Right lobe of liver (tissue), 6 donors: Measurements from ENCODE around the gene REM2. TPM values are rescaled to one million over a fixed set of nuclear protein-coding genes. Genes with fewer than 3 reads are reported as not detected.

Experiments used
- ATAC-seq, 4 donors: fragments of 200-7000 bp; cut with Tn5 transposase; one replicate each; pipeline ENCODE4 v1.9.1; 2020; ENCODE audit warnings: mild to moderate bottlenecking in 4 of 4, moderate library complexity in 4 of 4
- DNase-seq, 3 donors: peaks; one replicate each; pipeline ENCODE4 v3.0.0-alpha.2; 2020
- H3K27ac ChIP-seq, 3 donors: fragments of 200-600 bp; one replicate each; pipeline ENCODE4 v1.8.0; 2022
- H3K27me3 ChIP-seq, 2 donors: fragments of 200-600 bp; one replicate each; pipeline ENCODE4 v1.8.0; 2022
- H3K36me3 ChIP-seq, 4 donors: fragments of 200-600 bp; sonication (generic) in 1 of 4; one replicate each; pipeline versions ENCODE4 v1.5.1 to v1.8.0; 2017 to 2022; ENCODE audit warnings: control low read depth in 1 of 4
- H3K4me1 ChIP-seq, 4 donors: fragments of 200-600 bp; sonication (generic) in 1 of 4; one replicate each; pipeline versions ENCODE4 v1.5.1 to v1.8.0; 2017 to 2022; ENCODE audit warnings: control low read depth in 1 of 4
- H3K4me3 ChIP-seq, 3 donors: fragments of 200-600 bp; one replicate each; pipeline ENCODE4 v1.8.0; 2022
- H3K9me3 ChIP-seq, 4 donors: fragments of 200-600 bp; sonication (generic) in 1 of 4; one replicate each; pipeline versions ENCODE4 v1.5.1 to v1.8.0; 2017 to 2022; ENCODE audit warnings: control low read depth in 1 of 4
- POLR2A ChIP-seq: fragments of 450-650 bp; IDR thresholded peaks from one replicate; pipeline ENCODE4 v1.6.1; 2017; ENCODE audit warnings: antibody characterized with exemption, mild to moderate bottlenecking
- WGBS: methylation state at CpG from one replicate; pipeline ENCODE4 v1.1.6; 2018; ENCODE audit warnings: low coverage, low lambda C conversion rate; ENCODE audit not compliant: insufficient coverage; ENCODE audit errors: missing lambda C conversion rate; 5-methylcytosine and 5-hydroxymethylcytosine counted together
- intact Hi-C, 2 donors: fragments of 100-400 bp; cut with DNase I; formaldehyde crosslinking; loops; one replicate each; pipeline versions ENCODE4 v1.11.2 to v1.14.1; 2022
- total RNA-seq, 6 experiments: library from RNA; depleted of rRNA in 2 of 6; stranded (reverse); fragments of >200 nt in 2 of 6; fragmentation: NEBNext Ultra II Directional in 3 of 6; extraction: Animal tissue kit (Norgen Biotek cat#: 25700) in 3 of 6; gene quantifications; one replicate each; pipeline versions ENCODE4 v1.1.0 to v1.2.4, GENCODE V29; 2016 to 2023
- TF ChIP-seq, protein P1 (sequence below), 4 donors: fragments of 200-600 bp in 3 of 4; fragments of 450-650 bp in 1 of 4; IDR thresholded peaks; one replicate each; pipeline versions ENCODE4 v1.5.1 to v1.8.0; 2016 to 2022; ENCODE audit warnings: antibody characterized with exemption in 4 of 4, mild to moderate bottlenecking in 2 of 4
- donor health status: DM: no; HTN: yes; CAD: no.
- donor health status: DM: no; HTN: no; CAD: no.
- donor health status: DM: no; HTN: no; CAD: no.
- donor health status: DM: no; HTN: yes; CAD: no.
- donor health status: DM: no; HTN: yes; CAD: no.

The REM2 gene
- total RNA-seq, 6 experiments from 2014 or later: 0.10 to 0.12 TPM; not detected in 4

DNA sequence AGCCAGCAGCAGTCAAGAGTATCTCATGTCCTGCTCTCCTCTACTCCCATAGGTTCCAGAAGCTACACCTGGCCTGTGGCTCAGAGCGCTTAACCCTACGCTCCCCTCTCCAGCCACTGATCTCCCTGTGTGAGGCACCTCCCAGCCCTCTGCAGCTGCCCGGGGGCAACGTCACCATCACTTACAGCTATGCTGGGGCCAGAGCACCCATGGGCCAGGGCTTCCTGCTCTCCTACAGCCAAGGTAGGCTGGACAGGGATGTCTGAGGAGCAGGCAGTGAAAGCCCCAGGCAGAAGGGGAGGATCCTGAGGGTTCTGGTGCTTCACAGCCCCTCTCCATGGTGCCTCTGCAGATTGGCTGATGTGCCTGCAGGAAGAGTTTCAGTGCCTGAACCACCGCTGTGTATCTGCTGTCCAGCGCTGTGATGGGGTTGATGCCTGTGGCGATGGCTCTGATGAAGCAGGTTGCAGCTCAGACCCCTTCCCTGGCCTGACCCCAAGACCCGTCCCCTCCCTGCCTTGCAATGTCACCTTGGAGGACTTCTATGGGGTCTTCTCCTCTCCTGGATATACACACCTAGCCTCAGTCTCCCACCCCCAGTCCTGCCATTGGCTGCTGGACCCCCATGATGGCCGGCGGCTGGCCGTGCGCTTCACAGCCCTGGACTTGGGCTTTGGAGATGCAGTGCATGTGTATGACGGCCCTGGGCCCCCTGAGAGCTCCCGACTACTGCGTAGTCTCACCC is 7.8 kb upstream of the REM2 start:
- DNase-seq (no peak), ATAC-seq (no peak)
- Histone ChIP-seq H3K27me3 (no peaks in the 10 kb centered on the region), H3K27ac (no peak overlapping the region), H3K36me3 (peaks cover 16 to 51% (median 31%) of the 10 kb centered on the region in 4 donors), H3K9me3 (no peaks in the 10 kb centered on the region), H3K4me1 (peaks cover 0 to 15% (median 7%) of the 10 kb centered on the region in 4 donors), H3K4me3 (no peak overlapping the region)
- WGBS: 94% methylated on average over 8 of the region's 15 CpGs
- TF ChIP-seq, protein P1, sequence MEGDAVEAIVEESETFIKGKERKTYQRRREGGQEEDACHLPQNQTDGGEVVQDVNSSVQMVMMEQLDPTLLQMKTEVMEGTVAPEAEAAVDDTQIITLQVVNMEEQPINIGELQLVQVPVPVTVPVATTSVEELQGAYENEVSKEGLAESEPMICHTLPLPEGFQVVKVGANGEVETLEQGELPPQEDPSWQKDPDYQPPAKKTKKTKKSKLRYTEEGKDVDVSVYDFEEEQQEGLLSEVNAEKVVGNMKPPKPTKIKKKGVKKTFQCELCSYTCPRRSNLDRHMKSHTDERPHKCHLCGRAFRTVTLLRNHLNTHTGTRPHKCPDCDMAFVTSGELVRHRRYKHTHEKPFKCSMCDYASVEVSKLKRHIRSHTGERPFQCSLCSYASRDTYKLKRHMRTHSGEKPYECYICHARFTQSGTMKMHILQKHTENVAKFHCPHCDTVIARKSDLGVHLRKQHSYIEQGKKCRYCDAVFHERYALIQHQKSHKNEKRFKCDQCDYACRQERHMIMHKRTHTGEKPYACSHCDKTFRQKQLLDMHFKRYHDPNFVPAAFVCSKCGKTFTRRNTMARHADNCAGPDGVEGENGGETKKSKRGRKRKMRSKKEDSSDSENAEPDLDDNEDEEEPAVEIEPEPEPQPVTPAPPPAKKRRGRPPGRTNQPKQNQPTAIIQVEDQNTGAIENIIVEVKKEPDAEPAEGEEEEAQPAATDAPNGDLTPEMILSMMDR (IDR thresholded peaks at IDR 0.05): no peak
- no peak for TF ChIP-seq POLR2A
- intact Hi-C loops: no loop called here

DNA sequence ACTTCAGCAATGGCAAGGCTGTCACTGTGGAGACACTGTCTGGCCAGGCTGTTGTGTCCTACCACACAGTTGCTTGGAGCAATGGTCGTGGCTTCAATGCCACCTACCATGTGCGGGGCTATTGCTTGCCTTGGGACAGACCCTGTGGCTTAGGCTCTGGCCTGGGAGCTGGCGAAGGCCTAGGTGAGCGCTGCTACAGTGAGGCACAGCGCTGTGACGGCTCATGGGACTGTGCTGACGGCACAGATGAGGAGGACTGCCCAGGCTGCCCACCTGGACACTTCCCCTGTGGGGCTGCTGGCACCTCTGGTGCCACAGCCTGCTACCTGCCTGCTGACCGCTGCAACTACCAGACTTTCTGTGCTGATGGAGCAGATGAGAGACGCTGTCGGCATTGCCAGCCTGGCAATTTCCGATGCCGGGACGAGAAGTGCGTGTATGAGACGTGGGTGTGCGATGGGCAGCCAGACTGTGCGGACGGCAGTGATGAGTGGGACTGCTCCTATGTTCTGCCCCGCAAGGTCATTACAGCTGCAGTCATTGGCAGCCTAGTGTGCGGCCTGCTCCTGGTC is 7.2 kb upstream of the REM2 start:
- Histone ChIP-seq H3K4me1 (peaks cover 0 to 9% (median 4%) of the 10 kb centered on the region in 4 donors), H3K27me3 (no peaks in the 10 kb centered on the region), H3K9me3 (no peaks in the 10 kb centered on the region), H3K4me3 (no peak overlapping the region), H3K27ac (no peak overlapping the region), H3K36me3 (peaks cover 16 to 51% (median 31%) of the 10 kb centered on the region in 4 donors)
- intact Hi-C loops: no loop called here
- ATAC-seq: no peak
- 93% methylated on average over 5 of the region's 20 CpGs for WGBS
- no peak for DNase-seq
- no peak for TF ChIP-seq POLR2A
- TF ChIP-seq, protein P1 (IDR thresholded peaks at IDR 0.05): no peak

DNA sequence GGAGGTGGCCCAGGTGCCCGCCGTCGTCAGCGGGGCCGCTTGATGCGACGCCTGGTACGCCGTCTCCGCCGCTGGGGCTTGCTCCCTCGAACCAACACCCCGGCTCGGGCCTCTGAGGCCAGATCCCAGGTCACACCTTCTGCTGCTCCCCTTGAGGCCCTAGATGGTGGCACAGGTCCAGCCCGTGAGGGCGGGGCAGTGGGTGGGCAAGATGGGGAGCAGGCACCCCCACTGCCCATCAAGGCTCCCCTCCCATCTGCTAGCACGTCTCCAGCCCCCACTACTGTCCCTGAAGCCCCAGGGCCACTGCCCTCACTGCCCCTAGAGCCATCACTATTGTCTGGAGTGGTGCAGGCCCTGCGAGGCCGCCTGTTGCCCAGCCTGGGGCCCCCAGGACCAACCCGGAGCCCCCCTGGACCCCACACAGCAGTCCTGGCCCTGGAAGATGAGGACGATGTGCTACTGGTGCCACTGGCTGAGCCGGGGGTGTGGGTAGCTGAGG is 6.0 kb upstream of the REM2 start:
- Histone ChIP-seq H3K27me3 (no peaks in the 10 kb centered on the region), H3K4me3 (no peak overlapping the region), H3K9me3 (no peaks in the 10 kb centered on the region), H3K4me1 (peaks cover 0 to 9% (median 3%) of the 10 kb centered on the region in 4 donors), H3K27ac (no peak overlapping the region), H3K36me3 (peaks cover 16 to 51% (median 31%) of the 10 kb centered on the region in 4 donors)
- 94% methylated on average over 3 of the region's 22 CpGs for WGBS
- TF ChIP-seq, protein P1 (IDR thresholded peaks at IDR 0.05): no peak
- TF ChIP-seq POLR2A: no peak
- ATAC-seq (no peak), DNase-seq (no peak)
- intact Hi-C loops: no loop called here

DNA sequence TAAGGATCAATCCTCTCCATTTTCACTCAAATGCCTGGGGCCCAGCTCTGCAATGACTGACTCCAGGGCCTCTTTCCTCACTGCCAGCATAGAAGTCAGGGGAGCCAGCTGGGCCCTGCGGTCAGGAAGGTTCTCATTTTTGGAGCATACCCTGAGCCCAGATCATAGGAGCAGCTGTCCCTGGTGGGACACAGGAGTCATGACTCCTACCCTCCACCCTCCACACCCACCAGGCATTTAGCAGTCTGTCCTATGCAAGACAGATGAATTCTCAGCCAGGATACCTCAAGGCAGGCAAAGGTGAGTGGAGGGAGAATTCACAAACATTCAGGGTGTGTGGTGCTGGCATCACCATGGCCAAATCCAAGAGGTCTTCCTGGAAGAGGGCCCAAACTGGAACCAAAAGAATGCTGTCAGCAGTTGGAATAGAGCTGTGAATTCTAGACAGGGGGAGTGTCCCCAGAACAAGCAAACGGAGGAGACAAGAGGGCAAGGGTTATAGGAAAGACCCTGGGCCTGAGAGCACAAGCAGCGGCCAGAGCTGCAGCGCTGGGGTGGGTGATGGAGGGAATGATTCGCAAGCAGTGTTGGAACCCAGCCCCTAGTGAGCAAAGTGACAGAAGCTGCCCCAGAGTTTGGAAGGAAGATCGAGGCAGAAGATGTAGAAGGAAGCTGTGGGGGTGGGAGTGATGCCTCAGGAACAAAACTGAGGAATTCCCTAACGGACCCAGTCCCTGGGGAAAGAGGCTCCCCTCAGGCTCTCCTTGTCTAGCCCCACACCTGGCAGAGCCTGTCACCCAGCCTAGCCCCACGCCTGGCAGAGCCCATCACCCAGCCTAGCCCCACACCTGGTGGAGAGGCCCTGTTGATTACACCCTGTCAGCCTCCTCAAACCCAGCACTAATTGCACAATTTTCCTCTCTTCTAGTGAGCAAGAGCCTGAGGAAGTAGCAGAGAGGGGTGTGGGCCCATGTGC is 4.5 kb upstream of the REM2 start:
- Histone ChIP-seq H3K4me1 (no peaks in the 10 kb centered on the region), H3K4me3 (no peak overlapping the region), H3K36me3 (peaks cover 16 to 50% (median 31%) of the 10 kb centered on the region in 4 donors), H3K27ac (no peak overlapping the region), H3K9me3 (no peaks in the 10 kb centered on the region), H3K27me3 (no peaks in the 10 kb centered on the region)
- no peak for DNase-seq
- intact Hi-C loops: no loop called here
- ATAC-seq: no peak
- TF ChIP-seq, protein P1 (IDR thresholded peaks at IDR 0.05): no peak
- TF ChIP-seq POLR2A: no peak
- 64% methylated on average over 3 of the region's 8 CpGs for WGBS
